ENCODE results near the gene CCNG1.

DNA sequence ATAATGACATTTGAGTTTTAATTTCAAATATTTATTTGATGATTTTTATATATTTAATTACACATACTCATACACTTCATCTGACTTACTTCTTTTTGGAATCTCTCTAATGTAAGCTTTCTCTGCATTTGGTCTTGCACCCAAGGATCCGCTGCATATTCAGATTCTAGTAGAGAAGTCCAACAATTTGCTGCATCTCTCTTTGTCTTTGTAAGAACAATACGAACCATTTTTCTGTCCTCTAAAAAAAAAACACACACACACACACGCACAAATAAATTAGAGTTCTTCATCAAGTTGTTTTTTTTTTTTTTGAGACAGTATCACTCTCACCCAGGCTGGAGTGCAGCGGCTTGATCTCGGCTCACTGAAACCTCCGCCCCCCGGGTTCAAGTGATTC lies 19.4 kb downstream of the CCNG1 start:
- TF ChIP-seq POLR2A (IDR thresholded peaks at IDR 0.05; ENCODE audit: low read length), result no peak
- no peak for TF ChIP-seq GATA1 (IDR thresholded peaks at IDR 0.05; ENCODE audit: low read depth, low read length)
